HPDE6-E6E7 (cell line): Measurements from ENCODE around the gene CDKL2.
"Not testable (repeated sequence)": the region's sequence is repeated elsewhere in the genome, so short reads cannot be mapped to it uniquely, and the experiment has no call there.

ENCODE experiments used
- DNase-seq: peaks from one replicate; pipeline ENCODE4 v3.0.0; 2011; ENCODE audit warnings: missing footprints; ENCODE audit errors: extremely low spot score

The CDKL2 gene

DNA sequence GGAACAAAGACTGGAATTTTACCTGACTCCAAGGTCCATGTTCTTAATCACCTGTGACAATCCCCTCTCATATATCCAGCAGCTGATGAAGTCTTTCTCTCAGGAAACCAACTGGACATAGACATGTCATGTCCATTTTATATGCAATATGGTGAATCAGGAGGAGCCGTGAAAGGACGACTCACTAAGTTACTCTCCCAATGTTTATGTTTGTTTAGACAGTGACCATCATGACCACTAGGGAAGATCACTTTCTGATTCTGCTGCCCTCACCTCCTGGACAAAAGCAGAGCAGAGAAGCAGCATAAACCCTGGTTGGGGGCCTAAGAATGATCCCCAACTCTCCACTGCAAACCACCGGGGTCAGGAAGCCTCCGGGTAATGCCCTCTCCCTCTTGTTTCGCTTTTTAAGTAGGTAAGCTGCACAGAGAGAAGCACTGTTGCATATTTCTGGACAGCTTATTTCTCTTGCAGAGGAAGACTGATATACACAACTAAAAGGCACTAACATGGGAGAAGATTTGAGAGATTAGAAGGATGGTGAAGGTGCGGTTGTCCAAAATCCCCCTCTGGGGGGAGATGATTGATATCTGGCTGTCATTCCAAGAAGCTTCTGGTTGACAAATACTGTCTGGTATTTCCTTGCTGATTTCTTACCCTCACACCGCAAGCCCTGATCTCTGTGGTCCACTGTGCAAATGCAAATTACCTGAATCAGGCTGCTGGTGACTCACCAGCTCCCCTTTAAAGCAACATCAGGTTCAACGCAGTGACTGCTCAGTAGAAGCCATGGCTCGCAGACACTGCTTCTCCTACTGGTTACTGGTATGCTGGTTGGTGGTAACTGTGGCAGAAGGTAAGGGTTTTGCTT lies 74.8 kb downstream of the CDKL2 start, which contains the start of gene ODAPH:
Gene ODAPH, plus strand, starts transcription at position 773 of the 871 bp plus-strand sequence. Its CDS starts 17 bp downstream, at position 790.
- DNase-seq, result peak; percentile 66

DNA sequence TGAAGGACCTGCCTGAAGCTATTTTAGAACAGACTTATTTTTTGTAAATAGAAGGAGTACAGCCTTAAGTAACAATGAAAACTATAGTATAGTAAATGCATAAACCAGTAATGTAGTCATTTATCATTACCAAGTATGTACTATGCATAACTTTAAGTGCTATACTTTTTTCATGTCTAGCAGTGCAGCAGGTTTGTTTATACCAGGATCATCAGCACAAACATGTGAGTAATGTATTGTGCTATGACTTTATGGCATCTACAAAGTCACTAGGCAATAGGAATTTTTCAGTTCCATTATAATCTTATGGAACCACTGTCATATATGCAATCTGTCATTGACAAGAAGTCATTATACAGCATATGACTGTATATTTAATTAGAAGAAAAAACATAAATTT lies 77.9 kb downstream of the CDKL2 start:
- no peak for DNase-seq

DNA sequence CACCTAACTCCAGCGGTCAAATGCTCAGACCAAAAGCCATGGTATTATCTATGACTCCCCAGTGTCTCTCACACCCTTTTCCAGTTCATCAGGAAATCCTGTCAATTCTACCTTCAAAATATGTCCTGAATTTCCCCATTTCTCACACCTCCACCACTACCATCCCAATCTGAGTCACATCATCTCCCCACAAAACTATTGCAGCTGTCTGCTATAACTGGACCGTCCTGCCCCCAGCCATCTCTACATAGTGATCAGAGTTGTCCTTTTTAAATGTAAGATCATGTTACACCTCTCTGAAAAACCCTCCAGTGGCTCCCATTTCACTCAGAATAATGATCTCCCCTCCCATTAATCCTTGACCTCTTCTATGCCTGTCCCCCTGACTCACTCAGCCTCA lies 81.3 kb downstream of the CDKL2 start:
- DNase-seq, result no peak

DNA sequence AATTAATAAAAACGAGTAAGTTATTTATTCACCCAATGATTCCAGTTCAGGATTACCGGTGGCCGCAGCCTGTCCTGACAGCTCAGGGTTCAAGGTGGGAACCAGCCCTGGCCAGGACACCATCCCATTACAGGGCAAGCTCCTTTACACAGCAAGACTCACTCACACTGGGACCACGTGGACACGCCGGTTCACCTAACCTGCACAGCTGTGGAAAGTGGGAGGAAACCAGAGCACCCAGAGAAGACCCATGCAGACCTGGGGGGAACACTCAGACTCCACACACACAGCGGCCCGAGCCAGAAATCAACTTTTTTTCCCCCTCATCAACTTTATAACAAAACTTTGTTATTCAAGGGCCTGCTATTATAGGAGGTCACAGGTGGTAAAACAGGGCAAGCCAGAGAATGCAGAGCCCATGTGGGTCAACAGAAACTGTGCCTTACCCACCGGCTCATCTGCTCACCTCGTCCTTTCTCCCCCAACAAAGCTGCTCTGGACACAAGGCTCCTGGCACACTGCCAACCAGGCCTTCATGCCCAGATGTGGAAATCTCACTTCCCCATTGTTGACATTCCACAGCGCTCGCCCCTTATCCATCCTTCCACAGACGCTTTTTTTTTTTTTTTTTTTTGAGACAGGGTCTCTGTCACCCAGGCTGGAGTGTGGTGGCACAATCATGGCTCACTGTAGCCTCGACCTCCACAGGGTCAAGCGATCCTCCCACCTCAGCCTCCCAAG lies 82.5 kb downstream of the CDKL2 start:
- no peak for DNase-seq

DNA sequence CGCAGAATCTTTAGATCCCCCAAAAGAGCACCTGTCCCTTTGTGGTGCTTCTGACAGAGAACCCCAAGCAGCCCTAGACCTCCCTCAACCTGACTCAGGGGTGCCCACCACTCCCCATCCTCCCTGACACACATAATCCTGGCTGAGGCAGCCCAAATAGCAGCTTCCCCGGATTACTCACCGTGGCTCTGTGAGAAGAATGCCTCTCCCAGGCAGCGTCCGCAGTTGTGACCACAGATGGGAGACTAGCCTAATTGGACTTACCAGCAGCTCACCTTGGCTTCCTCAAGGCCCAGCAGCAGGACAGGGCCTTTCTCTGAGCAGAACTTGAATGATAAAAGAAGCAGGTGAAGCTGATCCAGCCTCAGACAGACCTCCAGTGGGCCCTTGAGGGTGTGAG lies 84.8 kb downstream of the CDKL2 start:
- no peak for DNase-seq

DNA sequence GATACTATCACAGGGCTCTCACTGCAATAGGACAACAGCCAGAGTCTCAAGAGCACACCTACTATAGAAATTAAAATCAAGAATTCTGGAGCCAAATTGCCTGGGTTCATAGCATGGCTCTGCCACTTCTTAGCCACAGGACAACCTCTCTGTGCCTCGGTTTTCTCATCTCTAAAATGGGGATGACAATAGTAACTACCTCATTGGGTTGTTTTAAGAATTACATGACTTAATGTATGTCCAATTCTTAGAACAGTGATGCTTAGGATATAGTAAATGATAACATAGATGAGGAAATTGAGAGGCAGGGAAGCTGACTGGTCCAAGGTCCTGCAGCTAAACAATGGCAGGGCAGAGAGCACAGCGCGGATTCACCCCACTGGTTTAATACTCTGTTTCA lies 85.5 kb downstream of the CDKL2 start:
- no peak for DNase-seq

DNA sequence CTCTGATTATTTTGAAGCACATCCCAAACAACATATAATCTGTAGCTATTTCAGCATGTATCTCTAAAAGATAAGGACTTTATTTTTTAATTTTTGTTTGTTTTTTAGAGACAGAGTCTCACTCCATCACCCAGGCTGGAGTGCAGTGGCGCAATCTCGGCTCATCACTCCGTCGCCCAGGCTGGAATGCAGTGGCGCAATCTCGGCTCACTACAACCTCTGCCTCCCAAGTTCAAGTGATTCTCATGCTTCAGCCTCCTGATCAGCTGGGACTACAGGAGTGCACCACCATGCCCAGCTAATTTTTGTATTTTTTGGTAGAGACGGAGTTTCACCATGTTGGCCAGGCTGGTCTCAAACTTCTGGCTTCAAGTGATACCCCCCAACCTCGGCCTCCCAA lies 86.1 kb downstream of the CDKL2 start:
- DNase-seq, result not testable (repeated sequence)

DNA sequence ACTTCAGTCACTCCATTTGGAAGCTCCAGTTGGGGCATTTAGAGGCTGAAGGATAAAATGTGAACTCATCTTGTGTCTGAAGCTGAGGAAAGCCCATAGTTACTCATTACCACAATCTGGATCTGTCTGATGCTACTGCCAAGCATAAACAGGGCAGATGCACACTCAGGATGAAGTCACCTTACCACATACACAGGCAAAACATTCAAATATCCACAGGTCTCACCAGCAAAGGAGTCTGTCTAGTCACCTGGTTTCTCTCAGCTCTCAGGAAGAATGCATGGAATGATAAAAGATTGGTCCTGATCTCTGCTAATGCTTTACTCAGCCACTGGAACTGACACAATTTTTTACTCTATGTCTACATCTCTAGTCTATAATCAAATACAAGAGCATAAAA lies 87.5 kb downstream of the CDKL2 start:
- peak; percentile 61 for DNase-seq

DNA sequence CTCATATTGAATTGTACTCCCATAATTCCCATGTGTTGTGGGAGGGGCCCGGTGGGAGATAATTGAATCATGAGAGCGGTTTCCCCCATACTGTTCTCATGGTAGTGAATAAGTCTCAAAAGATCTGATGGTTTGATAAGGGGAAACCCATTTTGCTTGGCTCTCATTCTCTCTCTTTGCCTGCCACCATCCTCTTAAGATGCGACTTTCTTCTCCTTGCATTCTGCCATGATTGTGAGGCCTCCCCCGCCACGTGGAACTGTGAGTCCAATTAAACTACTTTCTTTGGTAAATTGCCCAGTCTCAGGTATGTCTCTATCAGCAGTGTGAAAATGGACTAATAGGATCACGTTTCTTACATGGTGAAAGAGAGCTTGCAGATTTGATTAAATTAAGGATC lies 93.0 kb downstream of the CDKL2 start:
- DNase-seq, result not testable (repeated sequence)

DNA sequence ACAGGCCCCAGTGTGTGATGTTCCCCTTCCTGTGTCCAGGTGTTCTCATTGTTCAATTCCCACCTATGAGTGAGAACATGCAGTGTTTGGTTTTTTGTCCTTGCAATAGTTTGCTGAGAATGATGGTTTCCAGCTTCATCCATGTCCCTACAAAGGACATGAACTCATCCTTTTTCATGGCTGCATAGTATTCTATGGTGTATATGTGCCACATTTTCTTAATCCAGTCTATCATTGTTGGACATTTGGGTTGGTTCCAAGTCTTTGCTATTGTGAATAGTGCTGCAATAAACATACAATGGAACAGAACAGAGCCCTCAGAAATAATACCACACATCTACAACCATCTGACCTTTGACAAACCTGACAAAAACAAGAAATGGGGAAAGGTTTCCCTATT lies 96.4 kb downstream of the CDKL2 start:
- not testable (repeated sequence) for DNase-seq

DNA sequence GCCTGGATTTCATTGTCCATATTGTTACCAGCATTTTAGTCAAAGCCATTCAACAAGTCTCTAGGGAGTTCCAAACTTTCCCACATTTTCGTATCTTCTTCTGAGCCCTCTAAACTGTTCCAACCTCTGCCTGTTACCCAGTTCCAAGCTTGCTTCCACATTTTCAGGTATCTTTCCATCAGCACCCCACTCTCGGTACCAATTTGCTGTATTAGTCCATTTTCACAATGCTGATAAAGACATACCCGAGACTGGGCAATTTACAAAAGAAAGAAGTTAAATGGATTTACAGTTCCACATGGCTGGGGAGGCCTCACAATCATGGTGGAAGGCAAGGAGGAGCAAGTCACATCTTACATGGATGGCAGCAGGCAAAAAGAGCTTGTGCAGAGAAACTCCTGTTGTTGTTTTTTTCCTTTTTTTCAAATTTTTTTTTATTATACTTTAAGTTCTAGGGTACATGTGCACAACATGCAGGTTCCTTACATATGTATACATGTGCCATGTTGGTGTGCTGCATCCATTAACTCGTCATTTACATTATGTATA lies 96.9 kb downstream of the CDKL2 start:
- not testable (repeated sequence) for DNase-seq

DNA sequence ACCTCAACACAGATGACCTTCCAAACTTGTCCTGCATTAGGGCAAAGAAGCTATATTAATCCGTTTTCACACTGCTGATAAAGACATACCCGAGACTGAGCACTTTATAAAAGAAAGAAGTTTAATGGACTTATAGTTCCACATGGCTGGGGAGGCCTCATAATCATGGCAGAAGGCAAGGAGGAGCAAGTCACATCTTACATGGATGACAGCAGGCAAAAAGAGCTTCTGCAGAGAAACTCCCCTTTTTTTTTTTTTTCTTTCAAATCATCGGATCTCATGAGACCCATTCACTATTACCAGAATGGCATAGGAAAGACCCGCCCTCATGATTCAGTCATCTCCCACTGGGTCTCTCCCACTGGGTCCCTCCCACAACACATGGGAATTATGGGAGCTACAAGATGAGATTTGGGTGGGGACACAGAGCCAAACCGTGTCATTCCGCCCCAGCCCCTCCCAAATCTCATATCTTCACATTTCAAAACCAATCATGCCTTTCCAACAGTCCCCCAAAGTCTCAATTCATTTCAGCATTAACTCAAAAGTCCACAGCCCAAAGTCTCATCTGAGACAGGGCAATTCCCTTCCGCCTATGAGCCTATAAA lies 98.7 kb downstream of the CDKL2 start:
- not testable (repeated sequence) for DNase-seq

DNA sequence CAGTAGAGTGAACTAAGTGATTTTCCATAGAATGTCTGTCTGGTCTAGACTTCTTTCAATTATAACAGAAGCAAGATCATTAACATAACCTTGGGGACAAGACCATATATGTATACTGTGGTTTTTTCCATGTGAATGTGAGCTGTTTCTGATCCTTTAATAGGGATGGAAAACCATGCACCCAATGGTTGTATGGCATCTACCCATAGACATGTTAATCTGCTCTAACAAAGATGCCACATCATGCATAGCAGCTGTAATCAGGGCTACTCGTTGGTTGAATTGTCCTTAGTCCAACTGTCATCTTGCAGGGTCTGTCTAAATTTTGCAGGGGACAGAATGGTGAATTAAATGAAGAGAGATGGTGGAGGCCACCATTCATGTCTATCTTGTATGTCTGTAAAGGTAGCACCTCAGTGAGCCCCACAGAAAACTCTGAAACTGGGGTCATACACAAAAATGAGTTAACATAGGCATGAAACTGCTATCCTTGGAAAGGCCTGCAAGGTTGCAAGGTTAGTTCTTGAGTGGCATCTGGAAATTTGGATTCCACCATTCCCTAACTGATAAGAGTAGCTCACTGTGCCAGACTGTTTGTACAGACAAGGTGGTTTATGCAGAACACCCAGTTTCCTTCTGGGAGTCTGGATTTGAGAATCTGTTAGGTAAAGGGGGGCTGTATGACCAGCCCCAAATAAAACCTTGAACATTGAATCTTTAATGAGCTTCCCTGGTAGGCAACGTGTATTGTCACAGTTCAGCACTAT lies 99.6 kb downstream of the CDKL2 start:
- DNase-seq, result no peak
